Thoracic aorta (tissue), 2 donors: Measurements from ENCODE around the gene SCGB2B2. TPM values are rescaled to one million over a fixed set of nuclear protein-coding genes. Genes with fewer than 3 reads are reported as not detected.
"Not testable (repeated sequence)": the region's sequence is repeated elsewhere in the genome, so short reads cannot be mapped to it uniquely, and the experiment has no call there.

Source experiments
- ATAC-seq: fragments of 150-250 bp; one replicate; pipeline ENCODE4 v1.8.0; 2017; ENCODE audit warnings: low read depth; ENCODE audit not compliant: insufficient number of reproducible peaks, low FRiP score
- DNase-seq: peaks from one replicate; pipeline ENCODE4 v3.0.0-alpha.2; 2020; ENCODE audit warnings: low spot score
- H3K27ac ChIP-seq, 2 donors: fragments of 200-600 bp; sonication (generic); 1 replicate in 1 of 2; 2 replicates in 1 of 2; pipeline ENCODE4 v1.5.1; 2016; ENCODE audit warnings: mild to moderate bottlenecking in 2 of 2, moderate library complexity in 2 of 2
- H3K27me3 ChIP-seq: fragments of 200-600 bp; sonication (generic); replicated peaks from 2 replicates; pipeline ENCODE4 v1.6.0; 2016; ENCODE audit warnings: mild to moderate bottlenecking; ENCODE audit not compliant: insufficient read depth
- H3K36me3 ChIP-seq: fragments of 200-600 bp; sonication (generic); one replicate; pipeline ENCODE4 v1.5.1; 2016
- H3K4me1 ChIP-seq, 2 donors: fragments of 200-600 bp; sonication (generic); 1 replicate in 1 of 2; 2 replicates in 1 of 2; pipeline versions ENCODE4 v1.5.1 to v1.6.0; 2016; ENCODE audit warnings: low read depth in 2 of 2, mild to moderate bottlenecking in 1 of 2; ENCODE audit not compliant: control insufficient read depth in 1 of 2
- H3K4me3 ChIP-seq: fragments of 200-600 bp; sonication (generic); 2 replicates; pipeline ENCODE4 v1.5.1; 2016; ENCODE audit warnings: mild to moderate bottlenecking
- H3K9me3 ChIP-seq: fragments of 200-600 bp; sonication (generic); 2 replicates; pipeline ENCODE4 v1.5.1; 2016
- CTCF ChIP-seq: fragments of 200-600 bp; sonication (generic); IDR thresholded peaks from one replicate; pipeline ENCODE4 v1.5.1; 2019; ENCODE audit warnings: antibody characterized with exemption
- total RNA-seq, 2 donors: library from RNA; depleted of rRNA; stranded (reverse); fragments of >200 nt; gene quantifications; one replicate each; pipeline versions ENCODE4 v1.1.0 to v1.2.3, GENCODE V29; 2016

Gene SCGB2B2
- total RNA-seq, 2 donors from 2014 or later, result 0.41 to 1.1 TPM

GRCh38 chr19:34666200-34666957, 10.6 kb downstream of the SCGB2B2 start:
- Histone ChIP-seq H3K4me1 (peaks cover 0 to 8% of the 10 kb centered on the region in 2 donors), H3K27ac (no peak overlapping the region), H3K27me3 (no peaks in the 10 kb centered on the region), H3K4me3 (no peak overlapping the region), H3K9me3 (no peaks in the 10 kb centered on the region), H3K36me3 (no peaks in the 10 kb centered on the region)
- TF ChIP-seq CTCF, result no peak
- DNase-seq (no peak), ATAC-seq (no peak)

- peaks cover 0 to 14% of the 10 kb centered on the region in 2 donors for H3K4me1 ChIP-seq
- not testable (repeated sequence) for H3K27me3 ChIP-seq, ATAC-seq, H3K36me3 ChIP-seq, H3K27ac ChIP-seq, H3K4me3 ChIP-seq, H3K9me3 ChIP-seq, DNase-seq
Measured at GRCh38 chr19:34665275-34665674, 11.7 kb downstream of the SCGB2B2 start.

GRCh38 chr19:34664870-34665269, 12.1 kb downstream of the SCGB2B2 start:
- Histone ChIP-seq H3K27me3 (no peaks in the 10 kb centered on the region), H3K9me3 (no peaks in the 10 kb centered on the region), H3K27ac (no peak overlapping the region), H3K4me3 (no peak overlapping the region), H3K4me1 (peaks cover 0 to 14% of the 10 kb centered on the region in 2 donors), H3K36me3 (no peaks in the 10 kb centered on the region)
- ATAC-seq, result no peak
- DNase-seq, result no peak
- TF ChIP-seq CTCF, result no peak

- TF ChIP-seq CTCF, result no peak
- DNase-seq, result no peak
- ATAC-seq, result no peak
Measured at GRCh38 chr19:34664168-34664567, 12.8 kb downstream of the SCGB2B2 start.

GRCh38 chr19:34662919-34663318, 14.0 kb downstream of the SCGB2B2 start:
- Histone ChIP-seq H3K4me3 (no peak overlapping the region), H3K4me1 (peaks cover 0 to 14% of the 10 kb centered on the region in 2 donors), H3K27ac (no peak overlapping the region), H3K36me3 (no peaks in the 10 kb centered on the region), H3K9me3 (no peaks in the 10 kb centered on the region), H3K27me3 (no peaks in the 10 kb centered on the region)
- no peak for ATAC-seq
- DNase-seq, result no peak
- TF ChIP-seq CTCF, result no peak

More at GRCh38 chr19:34664168-34664567, 12.8 kb downstream of the SCGB2B2 start:
- Histone ChIP-seq H3K27ac (no peak overlapping the region), H3K36me3 (no peaks in the 10 kb centered on the region), H3K4me1 (peaks cover 0 to 14% of the 10 kb centered on the region in 2 donors), H3K4me3 (no peak overlapping the region), H3K9me3 (no peaks in the 10 kb centered on the region), H3K27me3 (no peaks in the 10 kb centered on the region)
